ENCODE data around the gene CBX4.
"Not testable (repeated sequence)": the region's sequence is repeated elsewhere in the genome, so short reads cannot be mapped to it uniquely, and the experiment has no call there.

CBX4 gene

GRCh38 chr17:79859676-79860615 is 20.7 kb upstream of the CBX4 start:
- no peak for DNase-seq (ENCODE audit: low spot score)

DNA sequence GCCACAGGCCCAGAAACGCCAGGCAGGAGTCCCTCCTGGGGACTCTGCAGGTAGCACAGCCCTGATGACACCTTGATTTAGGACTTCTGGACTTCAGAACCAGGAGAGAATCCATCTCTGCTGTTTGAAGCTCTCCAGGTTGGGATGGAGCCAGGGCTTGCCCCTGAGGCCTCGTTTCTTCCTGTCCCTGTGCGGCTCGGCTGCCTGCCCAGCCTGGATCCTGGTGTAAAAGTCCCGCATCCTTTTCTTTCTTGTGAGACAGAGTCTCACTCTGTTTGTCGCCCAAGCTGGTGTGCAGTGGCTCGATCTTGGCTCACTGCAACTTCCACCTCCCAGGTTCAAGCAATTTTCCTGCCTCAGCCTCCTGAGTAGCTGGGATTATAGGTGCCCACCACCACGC is 17.9 kb upstream of the CBX4 start:
- no peak for DNase-seq (ENCODE audit: low spot score)

DNA sequence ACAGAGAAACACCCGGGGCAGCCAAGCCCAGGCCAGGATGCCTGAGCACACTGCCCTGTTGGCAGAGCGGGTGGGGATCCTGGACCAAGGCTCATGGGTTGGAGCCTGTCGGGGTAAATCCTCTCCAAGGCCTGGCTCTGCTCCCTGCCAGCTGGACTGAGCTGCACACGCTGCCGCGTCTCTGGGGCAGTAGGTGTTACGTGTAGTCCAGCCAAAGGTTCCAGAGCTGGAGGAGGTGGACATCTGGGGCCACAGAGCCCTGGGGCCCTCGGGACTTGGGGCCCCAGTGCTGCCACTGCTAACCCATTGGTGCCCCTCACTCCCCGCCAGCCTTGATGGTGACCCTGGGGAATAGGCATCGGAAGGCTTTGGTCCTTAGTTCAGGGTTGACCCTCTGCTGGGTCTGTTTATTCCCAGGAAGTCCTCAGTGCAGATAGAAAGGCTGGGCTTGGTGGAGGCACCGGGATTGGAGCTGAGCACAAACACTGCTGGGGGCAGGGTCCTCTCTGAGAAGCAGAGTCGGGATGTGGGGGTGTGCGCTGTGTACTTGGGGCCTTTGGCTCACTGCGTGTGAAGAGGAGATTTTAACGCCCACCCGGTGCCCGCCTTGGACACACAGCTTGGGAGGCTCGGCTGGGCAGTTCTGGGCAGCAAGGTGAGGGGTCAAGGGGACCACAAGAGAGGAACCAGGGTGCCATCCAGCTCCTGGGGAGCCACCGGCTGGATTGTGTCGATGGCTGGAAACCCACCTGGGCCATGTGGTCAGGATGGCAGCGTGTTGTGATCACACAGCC is 16.3 kb upstream of the CBX4 start:
- DNase-seq (ENCODE audit: low spot score) = no peak

GRCh38 chr17:79854080-79855060 is 15.1 kb upstream of the CBX4 start:
- no peak for DNase-seq (ENCODE audit: low spot score)

- not testable (repeated sequence) for DNase-seq (ENCODE audit: low spot score)
Measured at GRCh38 chr17:79853168-79853567, 13.9 kb upstream of the CBX4 start.

- peak; percentile 24 for DNase-seq (ENCODE audit: low spot score)
Measured at GRCh38 chr17:79852748-79853147, 13.5 kb upstream of the CBX4 start.

- no peak for DNase-seq (ENCODE audit: low spot score)
Measured at GRCh38 chr17:79851461-79851817, 12.2 kb upstream of the CBX4 start.

- no peak for DNase-seq (ENCODE audit: low spot score)
Measured at GRCh38 chr17:79850571-79851460, 11.6 kb upstream of the CBX4 start.

GRCh38 chr17:79849953-79850352 is 10.7 kb upstream of the CBX4 start:
- DNase-seq (ENCODE audit: low spot score) = no peak

DNA sequence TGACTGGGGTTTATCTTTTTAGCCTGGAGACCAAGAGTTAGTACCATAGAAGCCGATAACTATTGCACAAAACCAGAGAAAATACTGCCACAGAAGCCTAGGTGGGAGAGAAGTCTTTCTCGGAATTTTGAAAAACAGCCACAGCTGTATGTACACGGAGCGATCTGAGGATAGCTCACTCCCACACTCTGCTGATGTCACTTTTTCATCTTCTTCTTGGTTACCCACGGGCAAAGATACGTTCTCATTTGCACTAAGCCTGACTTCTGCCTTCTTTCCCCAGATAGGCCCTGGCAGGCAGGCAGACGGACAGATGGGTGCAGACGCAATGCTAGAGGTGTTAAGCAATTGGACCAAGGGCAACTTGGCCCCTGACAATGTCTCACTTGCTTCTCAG is 9.1 kb upstream of the CBX4 start:
- DNase-seq (ENCODE audit: low spot score) = no peak

DNA sequence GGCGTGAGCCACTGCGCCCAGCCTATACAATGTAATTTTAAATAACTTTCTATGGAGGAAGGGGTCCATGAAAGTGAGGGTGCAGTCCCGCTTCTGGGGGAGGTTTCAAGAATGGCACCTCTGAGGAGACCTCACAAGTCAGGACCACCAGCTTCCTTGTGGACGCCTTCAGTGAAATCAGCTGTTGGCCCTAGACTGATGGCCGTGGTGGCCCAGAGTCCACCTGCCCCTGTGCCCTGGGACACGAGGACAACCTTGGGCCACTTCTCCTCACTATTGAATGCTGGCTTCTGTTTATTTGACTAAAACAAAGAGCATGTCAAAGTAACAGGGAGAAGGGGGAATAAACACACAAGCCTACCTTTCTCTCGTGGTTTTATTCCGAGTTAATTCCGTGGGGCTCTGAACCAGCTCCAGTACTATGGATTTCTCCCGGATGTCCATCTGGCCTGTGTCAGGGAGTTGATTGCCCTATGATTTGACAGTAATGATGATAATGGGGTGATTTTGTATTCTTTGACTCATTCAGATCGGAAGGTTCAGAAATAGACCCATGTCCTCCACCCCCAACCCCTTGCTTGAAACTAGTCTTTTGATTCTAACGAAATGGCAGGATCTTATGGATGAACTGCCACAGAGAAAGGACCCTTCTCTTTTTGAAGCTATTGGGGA is 8.6 kb upstream of the CBX4 start:
- no peak for DNase-seq (ENCODE audit: low spot score)

DNA sequence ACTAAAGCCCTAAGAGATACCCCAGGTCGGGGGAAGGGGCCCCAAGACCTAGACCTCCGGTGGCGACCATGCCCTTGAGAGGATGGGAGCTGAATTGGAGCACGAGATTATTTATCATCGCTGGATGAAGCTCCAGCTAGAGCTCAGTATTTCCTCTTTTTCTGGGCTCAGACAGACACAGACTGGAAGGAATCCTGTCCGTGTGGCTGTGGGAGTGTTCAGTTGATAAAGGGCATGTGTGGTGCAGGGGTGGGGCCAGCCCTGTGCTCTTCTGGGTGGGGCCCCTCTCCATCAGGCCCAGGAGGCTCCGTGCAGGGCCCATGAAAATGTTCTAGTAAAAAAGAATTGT is 6.3 kb upstream of the CBX4 start:
- DNase-seq (ENCODE audit: low spot score) = no peak

GRCh38 chr17:79844869-79845600 is 5.8 kb upstream of the CBX4 start:
- peak; percentile 33 for DNase-seq (ENCODE audit: low spot score)

- no peak for DNase-seq (ENCODE audit: low spot score)
Measured at GRCh38 chr17:79843816-79844800, 4.9 kb upstream of the CBX4 start.

DNA sequence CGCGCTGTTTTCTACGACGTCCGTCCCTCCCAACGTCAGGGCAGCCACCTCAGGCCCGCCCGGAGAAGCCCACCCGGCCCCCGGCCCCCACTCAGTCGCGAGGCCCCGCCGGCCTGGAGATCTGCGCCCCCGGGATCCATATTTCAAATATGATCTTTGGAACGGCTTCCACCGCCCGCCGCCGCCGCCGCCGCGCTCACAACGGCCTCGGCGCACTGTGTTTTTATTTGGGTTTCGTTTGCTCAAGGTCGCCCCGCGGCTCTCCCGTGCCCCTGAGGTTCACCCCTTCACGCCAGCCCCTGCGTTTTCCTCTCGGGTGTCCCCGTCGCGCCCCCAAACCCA is 4.2 kb upstream of the CBX4 start:
- no peak for DNase-seq (ENCODE audit: low spot score)

- peak; percentile 25 for DNase-seq (ENCODE audit: low spot score)
Measured at GRCh38 chr17:79842656-79843473, 3.6 kb upstream of the CBX4 start.

GRCh38 chr17:79842136-79842655 is 3.0 kb upstream of the CBX4 start:
- no peak for DNase-seq (ENCODE audit: low spot score)

Measured in activated CD4-positive, alpha-beta T cell treated with anti-CD3 and anti-CD28 coated beads, Interleukin-2, Interleukin-4, amounts not matched to agents 100 ng/mL and 50 ng/mL, durations not matched to agents 16 hours and 8 hours (primary cell).